ENCODE results near the gene SFMBT2. TPM values are rescaled to one million over a fixed set of nuclear protein-coding genes. Genes with fewer than 3 reads are reported as not detected.
A peak's percentile ranks its signal among the peaks of the same experiment; 100 is the strongest.

Gene SFMBT2
- total RNA-seq, 1 experiment from 2014 or later, result 14.3 TPM

DNA sequence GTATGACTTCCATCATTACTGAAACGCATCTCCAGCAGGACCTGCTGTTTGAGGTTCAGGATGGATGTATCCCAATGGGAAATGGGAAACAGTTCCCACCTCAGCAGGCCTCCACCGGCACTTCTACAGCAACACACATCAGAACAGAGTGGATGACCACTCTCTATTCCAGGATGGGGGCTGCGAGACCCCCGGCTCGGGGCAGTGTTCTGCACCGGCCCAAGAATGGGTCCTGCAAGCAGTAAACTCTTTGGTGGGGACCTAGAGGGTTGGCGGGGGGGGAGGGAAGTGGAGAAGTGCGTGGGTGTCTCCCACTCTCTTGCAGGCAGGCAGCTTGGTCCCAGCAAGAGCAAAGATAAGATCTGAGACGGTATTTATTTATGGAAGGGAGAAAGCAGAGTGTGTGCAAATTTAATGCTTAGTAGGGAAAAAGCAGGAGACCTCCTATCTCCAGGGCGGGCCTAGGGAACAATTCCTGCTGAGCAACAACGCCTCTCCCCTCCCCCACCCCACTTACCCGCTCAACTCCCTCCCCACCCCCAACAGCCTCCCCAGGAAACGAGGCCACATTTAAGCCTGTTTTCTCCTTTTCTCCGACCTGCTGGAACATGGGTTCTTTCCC lies 4.0 kb downstream of the SFMBT2 start:
- Mint-ChIP-seq H3K27ac (no peak overlapping the region), H3K4me1 (peaks cover 34% of the 10 kb centered on the region), H3K27me3 (ENCODE audit: low read depth) (peaks cover 49% of the 10 kb centered on the region), H3K36me3 (no peaks in the 10 kb centered on the region), H3K4me3 (peak overlapping the region; percentile 92), H3K9me3 (no peaks in the 10 kb centered on the region)
- ATAC-seq, result no peak
- ChIA-PET POLR2A (interaction anchor here (0.5 kb wide), 1 partner anchor 296 kb away, joined by 7 read pairs; no protein-coding TSS in a partner anchor), CTCF (interaction anchor here (1.0 to 1.1 kb wide), 2 partner anchors 352 to 487 kb away, joined by 3 to 7 read pairs; no protein-coding TSS in a partner anchor)
- no peak for DNase-seq (ENCODE audit: low spot score)
- no peak for TF ChIP-seq ZNF232 (CRISPR knock-in tag; IDR thresholded peaks at IDR 0.05)
- TF ChIP-seq, protein P1, sequence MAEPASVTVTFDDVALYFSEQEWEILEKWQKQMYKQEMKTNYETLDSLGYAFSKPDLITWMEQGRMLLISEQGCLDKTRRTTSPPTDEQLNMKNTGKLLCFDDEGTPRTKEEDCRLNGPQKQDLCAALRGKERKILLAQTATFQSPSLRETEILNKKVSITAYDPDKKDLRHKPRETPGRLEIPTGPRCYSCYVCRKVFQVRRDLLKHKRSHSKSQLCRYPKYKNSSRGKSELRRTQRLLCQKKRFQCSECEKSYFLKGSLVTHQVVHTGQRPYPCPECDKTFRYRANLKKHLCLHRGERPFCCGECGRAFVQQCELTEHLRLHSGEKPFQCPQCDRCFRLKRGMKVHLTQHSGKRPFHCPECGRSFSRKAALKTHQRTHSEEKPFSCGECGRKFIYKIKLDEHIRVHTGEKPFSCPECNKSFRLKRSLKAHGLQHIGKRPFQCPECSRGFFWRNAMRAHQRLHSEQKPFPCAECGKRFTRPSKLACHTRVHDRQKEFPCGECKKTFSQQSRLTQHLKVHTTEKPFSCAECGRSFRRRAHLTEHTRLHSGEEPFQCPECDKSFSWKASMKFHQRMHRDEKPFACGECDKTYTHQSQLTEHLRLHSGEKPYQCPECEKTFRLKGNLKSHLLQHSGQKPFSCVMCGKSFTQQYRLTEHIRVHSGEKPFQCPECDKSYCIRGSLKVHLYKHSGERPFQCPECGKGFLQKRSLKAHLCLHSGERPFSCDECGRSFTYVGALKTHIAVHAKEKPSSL (CRISPR knock-in tag; conservative IDR thresholded peaks at IDR 0.05), result no peak
- TF ChIP-seq ZNF416 (CRISPR knock-in tag; IDR thresholded peaks at IDR 0.05), result no peak
- no peak for TF ChIP-seq IRF2 (CRISPR knock-in tag; IDR thresholded peaks at IDR 0.05; ENCODE audit: borderline replicate concordance, low read depth)
- no peak for TF ChIP-seq NR1H2 (CRISPR knock-in tag; IDR thresholded peaks at IDR 0.05)
- no peak for TF ChIP-seq HMGA2 (CRISPR knock-in tag; IDR thresholded peaks at IDR 0.05)
- TF ChIP-seq ZNF317 (CRISPR knock-in tag; IDR thresholded peaks at IDR 0.05; ENCODE audit: borderline replicate concordance, low read depth), result no peak

DNA sequence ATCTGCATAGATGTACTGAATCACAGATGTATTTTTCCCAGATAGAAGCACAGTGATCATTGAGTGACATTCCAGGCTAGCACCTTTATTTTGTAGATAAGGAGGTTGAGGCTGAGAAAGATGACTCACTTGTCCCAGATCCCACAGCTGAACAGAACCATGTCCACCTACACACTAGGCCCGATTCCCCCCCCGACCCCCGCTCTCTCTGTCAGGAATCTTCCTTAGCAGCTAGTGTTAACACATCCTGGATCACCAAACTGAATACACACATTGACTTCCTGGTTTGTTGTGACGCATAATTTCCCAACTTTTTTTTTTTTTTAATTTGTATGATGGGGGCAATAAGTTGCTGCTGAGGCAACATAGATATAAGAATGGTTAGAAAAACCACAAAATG lies 5.2 kb downstream of the SFMBT2 start:
- H3K4me3 Mint-ChIP-seq, result no peak overlapping the region
- H3K36me3 Mint-ChIP-seq, result no peaks in the 10 kb centered on the region
- DNase-seq (ENCODE audit: low spot score) (no peak), ATAC-seq (no peak)
- H3K27me3 Mint-ChIP-seq (ENCODE audit: low read depth), result peaks cover 40% of the 10 kb centered on the region
- peaks cover 37% of the 10 kb centered on the region for H3K4me1 Mint-ChIP-seq
- CTCF ChIA-PET, result no interaction called here
- H3K9me3 Mint-ChIP-seq, result no peaks in the 10 kb centered on the region
- H3K27ac Mint-ChIP-seq, result no peak overlapping the region
- POLR2A ChIA-PET, result no interaction called here
- TF ChIP-seq, protein P2, sequence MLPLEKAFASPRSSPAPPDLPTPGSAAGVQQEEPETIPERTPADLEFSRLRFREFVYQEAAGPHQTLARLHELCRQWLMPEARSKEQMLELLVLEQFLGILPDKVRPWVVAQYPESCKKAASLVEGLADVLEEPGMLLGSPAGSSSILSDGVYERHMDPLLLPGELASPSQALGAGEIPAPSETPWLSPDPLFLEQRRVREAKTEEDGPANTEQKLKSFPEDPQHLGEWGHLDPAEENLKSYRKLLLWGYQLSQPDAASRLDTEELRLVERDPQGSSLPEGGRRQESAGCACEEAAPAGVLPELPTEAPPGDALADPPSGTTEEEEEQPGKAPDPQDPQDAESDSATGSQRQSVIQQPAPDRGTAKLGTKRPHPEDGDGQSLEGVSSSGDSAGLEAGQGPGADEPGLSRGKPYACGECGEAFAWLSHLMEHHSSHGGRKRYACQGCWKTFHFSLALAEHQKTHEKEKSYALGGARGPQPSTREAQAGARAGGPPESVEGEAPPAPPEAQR (CRISPR knock-in tag; IDR thresholded peaks at IDR 0.05), result no peak
- no peak for TF ChIP-seq ZNF423 (CRISPR knock-in tag; IDR thresholded peaks at IDR 0.05)
- TF ChIP-seq, protein P3, sequence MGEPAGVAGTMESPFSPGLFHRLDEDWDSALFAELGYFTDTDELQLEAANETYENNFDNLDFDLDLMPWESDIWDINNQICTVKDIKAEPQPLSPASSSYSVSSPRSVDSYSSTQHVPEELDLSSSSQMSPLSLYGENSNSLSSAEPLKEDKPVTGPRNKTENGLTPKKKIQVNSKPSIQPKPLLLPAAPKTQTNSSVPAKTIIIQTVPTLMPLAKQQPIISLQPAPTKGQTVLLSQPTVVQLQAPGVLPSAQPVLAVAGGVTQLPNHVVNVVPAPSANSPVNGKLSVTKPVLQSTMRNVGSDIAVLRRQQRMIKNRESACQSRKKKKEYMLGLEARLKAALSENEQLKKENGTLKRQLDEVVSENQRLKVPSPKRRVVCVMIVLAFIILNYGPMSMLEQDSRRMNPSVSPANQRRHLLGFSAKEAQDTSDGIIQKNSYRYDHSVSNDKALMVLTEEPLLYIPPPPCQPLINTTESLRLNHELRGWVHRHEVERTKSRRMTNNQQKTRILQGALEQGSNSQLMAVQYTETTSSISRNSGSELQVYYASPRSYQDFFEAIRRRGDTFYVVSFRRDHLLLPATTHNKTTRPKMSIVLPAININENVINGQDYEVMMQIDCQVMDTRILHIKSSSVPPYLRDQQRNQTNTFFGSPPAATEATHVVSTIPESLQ (CRISPR knock-in tag; IDR thresholded peaks at IDR 0.05), result no peak
- TF ChIP-seq MYBL2 (CRISPR knock-in tag; IDR thresholded peaks at IDR 0.05), result no peak
- TF ChIP-seq ZNF138 (CRISPR knock-in tag; conservative IDR thresholded peaks at IDR 0.05), result no peak
- no peak for TF ChIP-seq E2F1 (CRISPR knock-in tag; IDR thresholded peaks at IDR 0.05)
- TF ChIP-seq JAZF1 (CRISPR knock-in tag; IDR thresholded peaks at IDR 0.05), result no peak
- no peak for TF ChIP-seq RORB (CRISPR knock-in tag; IDR thresholded peaks at IDR 0.05)
- TF ChIP-seq, protein P4, sequence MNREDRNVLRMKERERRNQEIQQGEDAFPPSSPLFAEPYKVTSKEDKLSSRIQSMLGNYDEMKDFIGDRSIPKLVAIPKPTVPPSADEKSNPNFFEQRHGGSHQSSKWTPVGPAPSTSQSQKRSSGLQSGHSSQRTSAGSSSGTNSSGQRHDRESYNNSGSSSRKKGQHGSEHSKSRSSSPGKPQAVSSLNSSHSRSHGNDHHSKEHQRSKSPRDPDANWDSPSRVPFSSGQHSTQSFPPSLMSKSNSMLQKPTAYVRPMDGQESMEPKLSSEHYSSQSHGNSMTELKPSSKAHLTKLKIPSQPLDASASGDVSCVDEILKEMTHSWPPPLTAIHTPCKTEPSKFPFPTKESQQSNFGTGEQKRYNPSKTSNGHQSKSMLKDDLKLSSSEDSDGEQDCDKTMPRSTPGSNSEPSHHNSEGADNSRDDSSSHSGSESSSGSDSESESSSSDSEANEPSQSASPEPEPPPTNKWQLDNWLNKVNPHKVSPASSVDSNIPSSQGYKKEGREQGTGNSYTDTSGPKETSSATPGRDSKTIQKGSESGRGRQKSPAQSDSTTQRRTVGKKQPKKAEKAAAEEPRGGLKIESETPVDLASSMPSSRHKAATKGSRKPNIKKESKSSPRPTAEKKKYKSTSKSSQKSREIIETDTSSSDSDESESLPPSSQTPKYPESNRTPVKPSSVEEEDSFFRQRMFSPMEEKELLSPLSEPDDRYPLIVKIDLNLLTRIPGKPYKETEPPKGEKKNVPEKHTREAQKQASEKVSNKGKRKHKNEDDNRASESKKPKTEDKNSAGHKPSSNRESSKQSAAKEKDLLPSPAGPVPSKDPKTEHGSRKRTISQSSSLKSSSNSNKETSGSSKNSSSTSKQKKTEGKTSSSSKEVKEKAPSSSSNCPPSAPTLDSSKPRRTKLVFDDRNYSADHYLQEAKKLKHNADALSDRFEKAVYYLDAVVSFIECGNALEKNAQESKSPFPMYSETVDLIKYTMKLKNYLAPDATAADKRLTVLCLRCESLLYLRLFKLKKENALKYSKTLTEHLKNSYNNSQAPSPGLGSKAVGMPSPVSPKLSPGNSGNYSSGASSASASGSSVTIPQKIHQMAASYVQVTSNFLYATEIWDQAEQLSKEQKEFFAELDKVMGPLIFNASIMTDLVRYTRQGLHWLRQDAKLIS (CRISPR knock-in tag; IDR thresholded peaks at IDR 0.05; ENCODE audit: borderline replicate concordance), result no peak
- no peak for TF ChIP-seq SMAD3 (CRISPR knock-in tag; IDR thresholded peaks at IDR 0.05; ENCODE audit: borderline replicate concordance)
- TF ChIP-seq ETV6 (CRISPR knock-in tag; IDR thresholded peaks at IDR 0.05), result no peak
- TF ChIP-seq MXD4 (CRISPR knock-in tag; IDR thresholded peaks at IDR 0.05; ENCODE audit: borderline replicate concordance), result no peak
